Fibroblast of the aortic adventitia (primary cell): ENCODE data around the gene ST8SIA2. TPM values are rescaled to one million over a fixed set of nuclear protein-coding genes. Genes with fewer than 3 reads are reported as not detected.

Experiments used
- DNase-seq: peaks from one replicate; pipeline ENCODE4 v3.0.0-alpha.2; 2010; ENCODE audit warnings: low read depth
- H3K4me3 ChIP-seq: 2 replicates; pipeline ENCODE4 v1.5.1; 2011; ENCODE audit warnings: low read depth, mild to moderate bottlenecking, control low read depth, low read length, moderate library complexity
- CTCF ChIP-seq: IDR thresholded peaks from 2 replicates; pipeline ENCODE4 v1.5.1; 2011; ENCODE audit warnings: mild to moderate bottlenecking, low read length, control low read depth, inconsistent platforms; ENCODE audit not compliant: insufficient read depth
- total RNA-seq: library from RNA; depleted of rRNA; stranded (reverse); fragments of >200 nt; gene quantifications from 2 replicates; pipeline ENCODE4 v1.2.3, GENCODE V29; 2012; ENCODE audit warnings: low replicate concordance

ST8SIA2 gene
- total RNA-seq, 1 donor, result not detected

- no peak overlapping the region for H3K4me3 ChIP-seq
- DNase-seq, result no peak
Measured at GRCh38 chr15:92394309-92395097, 822 bp downstream of the ST8SIA2 start.

GRCh38 chr15:92395098-92395635, 1.5 kb downstream of the ST8SIA2 start:
- H3K4me3 ChIP-seq, result no peak overlapping the region
- no peak for TF ChIP-seq CTCF
- DNase-seq, result no peak

More at GRCh38 chr15:92394309-92395097, 822 bp downstream of the ST8SIA2 start:
- no peak for TF ChIP-seq CTCF

- no peak for TF ChIP-seq CTCF
- H3K4me3 ChIP-seq, result no peak overlapping the region
- DNase-seq, result no peak
Measured at GRCh38 chr15:92399271-92399950, 5.7 kb downstream of the ST8SIA2 start.

- H3K4me3 ChIP-seq, result no peak overlapping the region
- no peak for DNase-seq
- TF ChIP-seq CTCF, result no peak
Measured at GRCh38 chr15:92400573-92400972, 6.9 kb downstream of the ST8SIA2 start.

GRCh38 chr15:92400980-92401787, 7.5 kb downstream of the ST8SIA2 start:
- TF ChIP-seq CTCF, result no peak
- DNase-seq, result no peak
- H3K4me3 ChIP-seq, result no peak overlapping the region

- TF ChIP-seq CTCF, result no peak
- DNase-seq, result no peak
- no peak overlapping the region for H3K4me3 ChIP-seq
Measured at GRCh38 chr15:92402751-92403150, 9.1 kb downstream of the ST8SIA2 start.
